Measurements from ENCODE around the gene GC. TPM values are rescaled to one million over a fixed set of nuclear protein-coding genes. Genes with fewer than 3 reads are reported as not detected.
A peak's percentile ranks its signal among the peaks of the same experiment; 100 is the strongest.

The GC gene
- total RNA-seq (2021) = 0.15 TPM in 1 of 2 replicates, not detected in the other
- long read RNA-seq = 0 reads

- Mint-ChIP-seq H3K27ac (no peak within 1 kb of the TSS), H3K4me3 (no peak within 1 kb of the TSS), H3K4me1 (0 out of 4 replicates have a peak, but pooled peaks cover 0 to 2% of the 10 kb centered on the region in 2 experiments), H3K9me3 (no peaks in the 10 kb centered on the region; a peak in 1 of 5 replicates), H3K36me3 (ENCODE audit: insufficient read depth in 1 of 3, low read depth in 3 of 3) (no peaks in the 10 kb centered on the region; a peak in 1 of 7 replicates), H3K27me3 (ENCODE audit: low read depth) (no peaks in the 10 kb centered on the region)
- no peaks in the 10 kb centered on the region for H3K4me1 ChIP-seq (ENCODE audit: insufficient read depth, low read length)
- no peak within 1 kb of the TSS for H4K5ac ChIP-seq (ENCODE audit: insufficient read length, low read depth, low read length)
- H3K27me3 ChIP-seq (ENCODE audit: insufficient read depth, low read length) = no peaks in the 10 kb centered on the region
- no peaks in the 10 kb centered on the region for H3K79me2 ChIP-seq (ENCODE audit: insufficient read depth, low read length)
- H3K4ac ChIP-seq (ENCODE audit: low read depth, low read length) = no peak within 1 kb of the TSS
- no peak within 1 kb of the TSS for H3T11ph ChIP-seq (ENCODE audit: low read length)
- no peaks in the 10 kb centered on the region for H3K23me2 ChIP-seq (ENCODE audit: insufficient read length, low read depth, low read length, poor library complexity, severe bottlenecking)
- no peaks in the 10 kb centered on the region for H3K79me1 ChIP-seq (ENCODE audit: insufficient read depth, low read depth, low read length, poor library complexity, severe bottlenecking)
- no peak within 1 kb of the TSS for H2BK15ac ChIP-seq (ENCODE audit: low read depth, low read length)
- DNase-seq = no peak
- H2AK5ac ChIP-seq (ENCODE audit: insufficient read length, low read length) = no peak within 1 kb of the TSS
- H4K91ac ChIP-seq (ENCODE audit: insufficient read length, low read depth, low read length) = no peak within 1 kb of the TSS
- no peak within 1 kb of the TSS for H2BK5ac ChIP-seq (ENCODE audit: insufficient read length, low read length)
- H3K4me2 ChIP-seq (ENCODE audit: insufficient read depth, insufficient read length, low read length) = no peak within 1 kb of the TSS
- no peak within 1 kb of the TSS for H2AFZ ChIP-seq (ENCODE audit: low read length)
- no peak within 1 kb of the TSS for H3K27ac ChIP-seq (ENCODE audit: insufficient read length, low read depth, low read length)
- no peaks in the 10 kb centered on the region for H4K20me1 ChIP-seq (ENCODE audit: control insufficient read depth, insufficient read depth, insufficient read length)
- H4K8ac ChIP-seq (replicated peaks; ENCODE audit: insufficient read length, low read depth, low read length) = no peak within 1 kb of the TSS
- no peaks in the 10 kb centered on the region for H3K9me3 ChIP-seq (ENCODE audit: control insufficient read depth, low read depth, low read length)
- no peak within 1 kb of the TSS for H3K18ac ChIP-seq (ENCODE audit: insufficient read length, low read depth, low read length)
- no peak within 1 kb of the TSS for H3K14ac ChIP-seq (ENCODE audit: insufficient read depth, low read length)
- no peak within 1 kb of the TSS for H3K9ac ChIP-seq (ENCODE audit: extremely low read depth, insufficient read length, low read length)
- no peak within 1 kb of the TSS for H3K23ac ChIP-seq (ENCODE audit: insufficient read length, low read depth, low read length)
- peak; percentile 49 for TF ChIP-seq CTCF (conservative IDR thresholded peaks at IDR 0.05)
- no peak within 1 kb of the TSS for H2BK20ac ChIP-seq (ENCODE audit: low read depth, low read length, poor library complexity, severe bottlenecking)
- no peak within 1 kb of the TSS for H3K56ac ChIP-seq (ENCODE audit: insufficient read length, low read depth, low read length)
- no peak within 1 kb of the TSS for H2BK12ac ChIP-seq (ENCODE audit: insufficient read length, low read depth, low read length)
- no peak within 1 kb of the TSS for H2BK120ac ChIP-seq (ENCODE audit: low read depth, low read length, poor library complexity, severe bottlenecking)
Observed at GRCh38 chr4:71783972-71784371, at the start of gene GC. GC (minus strand) TSS chr4:71784079; CDS start chr4:71784018, 61 bp downstream.
